Sciatic nerve (tissue), 2 donors: ENCODE data around the gene CCDC148. TPM values are rescaled to one million over a fixed set of nuclear protein-coding genes. Genes with fewer than 3 reads are reported as not detected.
"Not testable (repeated sequence)": the region's sequence is repeated elsewhere in the genome, so short reads cannot be mapped to it uniquely, and the experiment has no call there.

Experiments
- ATAC-seq: fragments of 200-7000 bp; cut with Tn5 transposase; one replicate; pipeline ENCODE4 v1.9.1; 2020; ENCODE audit warnings: mild to moderate bottlenecking, moderate library complexity
- DNase-seq: peaks from one replicate; pipeline ENCODE4 v3.0.0-alpha.2; 2020; ENCODE audit warnings: low spot score
- intact Hi-C: fragments of 100-400 bp; cut with DNase I; formaldehyde crosslinking; loops from one replicate; pipeline ENCODE4 v1.14.2; 2022
- total RNA-seq: library from RNA; stranded (reverse); fragmentation: NEBNext Ultra II Directional; extraction: Animal tissue kit (Norgen Biotek cat#: 25700); gene quantifications from one replicate; pipeline ENCODE4 v1.2.1, GENCODE V29; 2021
- donor health status: DM: no; HTN: no; CAD: no.
- donor health status: DM: no; HTN: no; CAD: no.

Gene CCDC148
- total RNA-seq, 1 donor from 2014 or later = 2.9 TPM

DNA sequence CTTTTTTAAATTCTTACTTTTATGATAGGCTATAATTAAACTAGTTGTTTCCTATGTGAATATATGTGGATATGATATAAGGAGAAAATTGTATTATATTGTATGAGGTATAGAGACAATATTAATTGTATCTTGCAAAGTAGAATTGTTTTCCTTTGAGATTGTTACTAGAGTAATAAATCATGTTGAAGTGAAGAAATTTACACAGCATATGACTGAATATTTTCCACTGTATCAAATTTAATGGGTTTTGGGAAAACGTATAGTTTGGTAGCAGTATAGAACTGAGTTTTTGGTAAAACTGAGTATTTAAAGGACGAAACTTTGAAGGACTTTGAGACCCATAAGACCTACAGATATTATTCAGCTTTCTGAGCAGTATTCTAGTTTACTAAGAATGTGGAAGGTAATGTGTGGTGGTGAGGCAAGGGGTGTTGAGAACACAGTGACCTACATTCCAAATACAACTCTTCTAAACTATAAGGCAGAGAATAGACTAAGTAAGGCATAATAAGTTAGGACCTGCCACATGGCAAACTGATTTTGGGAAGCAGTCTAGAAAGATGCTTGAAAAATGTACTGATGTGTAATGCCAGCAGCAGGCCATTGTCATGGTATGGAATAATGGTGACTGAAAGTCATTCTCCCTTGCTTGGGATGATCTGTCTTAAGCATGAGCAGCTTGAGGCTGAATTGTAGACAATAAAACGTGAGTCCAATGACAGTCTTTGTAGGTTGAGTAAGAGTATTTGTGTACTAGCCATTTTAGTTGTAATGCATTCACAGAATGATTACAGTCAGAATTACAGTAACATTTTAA is 29.8 kb upstream of the CCDC148 start:
- no peak for DNase-seq
- intact Hi-C loops = no loop called here
- no peak for ATAC-seq

DNA sequence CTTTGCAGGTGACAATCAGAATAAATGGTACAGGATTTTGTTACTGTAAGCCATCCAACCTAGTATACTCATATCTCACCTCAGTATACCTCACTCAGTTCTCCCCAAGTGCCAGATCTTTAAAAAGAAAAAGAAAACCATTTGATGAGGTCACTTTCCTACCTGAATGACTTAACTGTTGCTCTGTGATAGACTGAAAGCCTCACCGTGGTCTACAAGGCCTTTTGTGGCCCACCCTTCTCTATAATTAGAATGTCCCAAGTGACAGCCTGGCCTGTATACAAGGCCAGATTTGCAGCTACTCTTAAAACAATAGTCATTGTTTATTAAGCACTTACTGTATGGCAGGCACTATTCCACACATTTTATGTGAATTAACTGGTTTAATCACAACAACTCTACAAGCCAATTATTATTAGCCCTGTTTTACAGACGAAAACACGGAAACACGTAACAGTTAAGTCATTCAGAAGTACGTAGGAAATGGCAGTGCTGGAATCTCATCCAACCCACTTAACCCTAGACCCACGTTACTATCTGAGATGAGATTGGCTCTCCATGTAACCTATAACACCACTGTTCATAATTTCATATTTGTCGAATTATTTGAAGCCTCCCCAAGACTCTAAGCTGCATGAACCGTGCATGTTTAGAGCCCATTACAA is 28.5 kb upstream of the CCDC148 start:
- ATAC-seq (no peak), DNase-seq (no peak)
- intact Hi-C loops = no loop called here

DNA sequence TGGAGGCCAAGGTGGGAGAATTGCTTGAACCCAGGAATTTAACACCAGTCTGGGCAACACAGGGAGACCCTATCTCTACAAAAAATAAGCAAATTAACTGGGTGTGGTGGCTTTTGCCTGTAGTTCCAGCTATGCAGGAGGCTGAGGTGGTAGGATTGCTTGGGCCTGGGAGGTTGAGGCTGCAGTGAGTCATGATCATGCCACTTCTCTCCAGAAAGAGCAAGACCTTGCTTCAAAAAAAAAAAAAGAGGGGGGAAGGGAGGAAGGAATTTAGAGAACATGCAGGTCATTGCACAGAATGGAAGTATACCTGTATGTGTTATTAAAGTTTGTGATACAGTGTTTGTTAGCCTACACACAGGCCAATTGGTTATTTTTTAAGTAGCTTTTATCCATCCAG is 26.0 kb upstream of the CCDC148 start:
- no peak for ATAC-seq
- intact Hi-C loops = no loop called here

DNA sequence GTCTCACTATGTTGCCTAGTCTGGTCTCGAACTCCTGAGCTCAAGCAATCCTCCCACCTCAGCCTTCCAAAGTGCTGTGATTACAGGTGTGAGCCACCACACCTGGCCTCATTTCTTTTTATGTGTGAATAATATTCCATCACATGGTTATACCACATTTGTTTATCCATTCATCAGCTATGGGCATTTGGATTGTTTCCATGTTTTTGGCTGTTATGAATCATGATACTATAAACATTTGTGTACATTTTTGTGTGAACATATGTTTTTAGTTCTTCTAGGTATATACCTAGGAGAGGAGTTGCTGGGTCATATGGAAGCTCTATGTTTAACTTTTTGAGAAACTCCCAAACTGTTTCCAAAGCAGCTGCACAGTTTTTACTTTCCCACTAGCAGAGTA is 24.6 kb upstream of the CCDC148 start:
- ATAC-seq = no peak
- intact Hi-C loops = no loop called here
- no peak for DNase-seq

More for the DNA sequence above, 26.0 kb upstream of the CCDC148 start:
- DNase-seq = no peak

DNA sequence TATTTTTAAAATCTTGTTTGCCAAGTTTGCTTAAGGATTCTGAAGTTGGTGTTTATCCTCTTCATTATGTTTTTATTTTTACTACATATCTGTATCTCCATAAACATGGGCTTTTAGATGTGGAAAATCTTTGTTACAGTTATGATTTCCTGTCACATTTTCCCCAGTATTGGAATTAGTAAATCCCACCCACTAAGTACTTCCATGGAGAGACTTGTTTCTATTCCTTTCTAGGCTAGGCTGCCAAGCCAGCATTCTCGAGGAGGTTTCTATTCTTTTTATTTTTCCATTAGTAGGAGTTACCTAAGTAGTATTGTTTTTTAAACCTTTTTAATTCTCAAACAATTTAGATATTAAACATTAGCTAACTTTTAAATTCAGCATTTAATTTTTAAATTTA is 22.3 kb upstream of the CCDC148 start:
- intact Hi-C loops = no loop called here
- DNase-seq (no peak), ATAC-seq (no peak)

DNA sequence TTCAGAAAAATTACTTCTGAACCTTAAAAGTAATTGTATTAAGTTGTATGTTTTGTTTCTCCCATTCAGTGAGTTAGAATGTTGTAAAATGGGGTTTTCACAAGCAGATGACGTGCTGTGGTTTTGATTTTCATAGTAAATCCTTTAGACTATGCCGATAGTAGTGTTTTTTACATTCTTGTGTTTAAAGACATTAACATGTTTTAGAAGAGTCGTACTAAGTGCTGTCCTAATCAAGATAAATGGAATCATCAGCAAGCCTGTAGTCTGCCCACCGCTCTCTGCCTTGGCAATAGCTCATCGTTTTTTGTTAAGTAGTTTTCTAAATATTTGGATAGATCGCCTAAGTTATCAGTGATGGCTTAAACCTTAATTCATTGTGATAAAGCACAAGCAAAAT is 21.7 kb upstream of the CCDC148 start:
- DNase-seq = no peak
- intact Hi-C loops = no loop called here
- ATAC-seq = no peak

DNA sequence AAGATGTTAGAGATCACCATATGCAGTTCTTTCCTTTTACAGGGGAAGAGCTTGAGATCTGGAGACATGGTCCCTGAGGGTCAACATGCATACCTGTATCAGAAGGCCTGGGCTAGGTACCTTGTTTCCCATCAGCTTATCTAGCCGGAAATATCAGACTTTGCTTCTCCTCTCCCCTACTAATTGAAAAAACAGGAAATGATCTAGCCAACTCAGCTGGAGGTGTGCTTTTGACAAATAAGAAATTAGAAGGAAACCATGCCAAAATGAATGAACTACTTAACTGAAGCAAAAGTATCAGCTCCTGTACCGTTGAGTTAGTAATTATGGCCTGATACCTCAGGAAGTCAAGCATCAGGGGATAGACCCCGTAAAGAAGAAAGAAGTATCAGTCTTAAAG is 20.6 kb upstream of the CCDC148 start:
- ATAC-seq = no peak
- DNase-seq = no peak
- intact Hi-C loops = no loop called here

DNA sequence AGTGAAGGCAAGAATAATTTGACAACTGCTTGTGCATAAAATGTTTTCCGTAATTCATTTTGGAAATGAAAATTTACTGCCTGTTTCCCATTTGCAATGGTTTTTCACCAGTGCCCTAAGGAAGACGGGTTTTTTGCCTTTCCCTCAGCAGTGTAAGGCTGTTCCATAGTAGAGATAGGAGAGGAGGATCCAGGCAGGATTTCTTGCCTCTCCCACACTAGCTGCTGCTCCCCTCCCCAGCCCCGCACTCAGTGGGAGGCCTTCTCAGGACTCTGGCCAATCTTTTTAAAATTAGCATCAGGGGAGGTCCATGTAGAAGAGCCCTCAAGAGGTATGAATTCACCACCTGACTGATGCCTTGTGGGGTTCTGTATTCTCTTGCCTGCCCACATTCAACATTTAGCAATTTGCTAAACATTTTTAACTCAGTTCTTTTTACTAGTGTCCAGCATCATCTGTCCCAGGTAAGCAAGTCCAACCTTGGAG is 18.0 kb upstream of the CCDC148 start:
- intact Hi-C loops, DNase-seq, ATAC-seq: not testable (repeated sequence)

DNA sequence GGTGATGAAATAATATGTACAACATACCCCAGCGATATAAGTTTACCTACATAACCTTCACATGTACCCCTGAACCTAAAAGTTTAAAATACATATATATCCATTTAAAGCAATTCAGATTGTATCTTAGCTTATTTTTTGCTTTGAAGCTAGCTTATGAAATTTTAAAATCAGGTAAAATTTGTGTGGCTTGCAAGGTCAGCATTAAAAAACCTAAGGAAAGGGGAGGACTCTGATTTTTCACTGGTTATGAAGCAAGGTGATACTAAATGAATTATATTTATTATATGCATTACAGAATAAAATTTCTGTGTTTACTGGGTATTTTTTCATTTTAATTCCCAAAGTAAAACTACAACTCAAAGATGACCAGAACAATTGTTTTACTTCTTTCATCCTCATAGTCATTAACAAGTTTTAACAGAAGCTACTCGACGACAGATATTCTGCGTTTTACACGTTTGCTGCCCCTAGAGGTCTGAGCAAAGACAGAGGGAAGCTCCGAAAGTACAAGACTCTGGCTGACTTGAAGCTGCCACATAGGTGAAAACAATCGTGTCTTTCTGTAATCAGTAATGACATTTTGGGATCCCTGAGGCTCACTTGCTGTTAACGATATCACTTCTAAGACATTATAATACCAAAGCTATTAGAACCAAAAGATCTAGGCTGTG is 17.3 kb upstream of the CCDC148 start:
- intact Hi-C loops = no loop called here
- no peak for ATAC-seq
- no peak for DNase-seq

DNA sequence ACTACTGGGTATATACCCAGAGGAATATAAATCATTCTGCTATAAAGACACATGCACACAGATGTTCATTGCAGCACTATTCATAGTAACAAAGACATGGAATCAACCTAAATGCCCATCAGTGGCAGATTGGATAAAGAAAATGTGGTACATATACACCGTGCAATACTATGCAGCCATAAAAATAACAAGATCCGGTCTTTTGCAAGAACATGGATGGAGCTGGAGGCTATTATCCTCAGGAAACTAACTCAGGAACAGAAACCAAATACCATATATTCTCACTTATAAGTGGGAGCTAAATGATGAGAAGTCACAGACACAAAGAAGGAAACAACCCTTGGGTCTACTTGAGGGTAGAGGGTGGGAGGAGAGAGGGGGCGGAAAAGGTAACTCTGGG is 16.7 kb upstream of the CCDC148 start:
- DNase-seq, ATAC-seq, intact Hi-C loops: not testable (repeated sequence)

DNA sequence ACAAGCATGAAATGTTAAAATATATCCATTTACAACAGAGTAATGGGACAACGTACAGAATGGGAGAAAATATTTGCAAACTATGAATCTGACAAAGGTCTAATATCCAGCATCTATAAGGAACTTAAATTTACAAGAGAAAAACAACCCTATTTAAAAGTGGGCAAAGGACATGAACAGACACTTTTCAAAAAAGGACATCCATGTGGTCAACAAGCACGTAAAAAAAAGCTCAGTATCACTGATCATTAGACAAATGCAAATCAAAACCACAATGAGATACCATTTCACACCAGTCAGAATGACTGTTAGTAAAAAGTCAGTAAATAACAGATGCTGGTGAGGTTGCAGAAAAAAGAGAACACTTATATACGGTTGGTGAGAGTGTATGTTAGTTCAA is 16.3 kb upstream of the CCDC148 start:
- intact Hi-C loops, ATAC-seq, DNase-seq: not testable (repeated sequence)

DNA sequence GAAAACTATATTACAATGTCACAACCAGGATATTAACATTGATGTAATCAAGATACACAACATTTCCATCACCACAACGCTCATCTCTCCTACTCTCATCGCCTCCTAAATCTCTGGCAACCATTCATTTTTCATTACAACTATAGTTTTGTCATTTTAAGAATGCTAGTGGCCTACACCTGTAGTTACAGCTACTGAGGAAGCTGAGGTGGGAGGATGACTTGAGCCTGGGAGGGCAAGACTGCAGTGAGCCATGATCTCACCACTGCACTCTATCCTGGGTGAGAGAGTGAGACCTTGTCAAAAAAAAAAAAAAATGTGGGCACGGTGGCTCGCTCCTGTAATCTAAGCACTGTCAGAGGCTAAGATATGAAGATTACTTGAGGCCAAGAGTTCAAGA is 10.7 kb upstream of the CCDC148 start:
- no peak for DNase-seq
- intact Hi-C loops = no loop called here

DNA sequence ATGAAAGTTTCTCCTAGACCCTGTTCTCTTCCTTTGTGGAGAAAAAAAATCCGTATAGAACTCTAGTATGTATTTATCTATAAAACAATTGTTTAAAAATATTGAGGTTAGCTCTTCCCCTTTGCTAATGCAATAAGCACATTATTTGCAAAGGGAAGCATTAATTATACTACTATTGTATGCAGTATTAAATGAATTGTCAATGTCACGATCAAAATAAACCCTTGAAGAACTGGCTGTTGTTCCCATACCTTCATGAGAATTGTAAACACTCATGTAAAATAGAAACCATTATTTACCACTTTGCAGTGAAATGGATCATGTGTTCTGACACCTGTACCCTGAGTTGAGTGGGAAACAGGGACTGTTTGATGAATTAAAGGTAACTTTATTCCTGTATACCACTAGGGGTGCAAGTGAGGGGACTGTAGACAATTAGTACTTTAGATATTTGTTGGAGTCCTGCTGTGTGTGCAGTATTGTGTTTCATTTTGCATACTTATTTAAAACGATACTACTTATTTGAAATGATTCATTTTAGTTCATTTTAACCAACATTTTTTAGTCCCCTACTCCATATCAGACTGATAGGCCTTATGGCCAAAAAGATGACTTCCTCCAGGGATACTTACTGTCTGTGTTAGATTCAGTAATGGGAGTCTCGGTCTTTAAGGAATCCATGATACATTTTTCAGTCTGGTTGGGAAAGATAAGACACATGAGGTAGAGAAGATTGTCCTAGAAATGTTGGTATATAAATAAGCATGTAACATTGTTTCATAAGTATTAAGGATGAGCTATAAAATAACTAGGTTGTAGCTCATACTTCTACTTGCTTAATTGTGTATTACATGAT is 8.1 kb upstream of the CCDC148 start:
- ATAC-seq (no peak), DNase-seq (no peak)
- intact Hi-C loops = no loop called here

More for the DNA sequence above, 10.7 kb upstream of the CCDC148 start:
- no peak for ATAC-seq

DNA sequence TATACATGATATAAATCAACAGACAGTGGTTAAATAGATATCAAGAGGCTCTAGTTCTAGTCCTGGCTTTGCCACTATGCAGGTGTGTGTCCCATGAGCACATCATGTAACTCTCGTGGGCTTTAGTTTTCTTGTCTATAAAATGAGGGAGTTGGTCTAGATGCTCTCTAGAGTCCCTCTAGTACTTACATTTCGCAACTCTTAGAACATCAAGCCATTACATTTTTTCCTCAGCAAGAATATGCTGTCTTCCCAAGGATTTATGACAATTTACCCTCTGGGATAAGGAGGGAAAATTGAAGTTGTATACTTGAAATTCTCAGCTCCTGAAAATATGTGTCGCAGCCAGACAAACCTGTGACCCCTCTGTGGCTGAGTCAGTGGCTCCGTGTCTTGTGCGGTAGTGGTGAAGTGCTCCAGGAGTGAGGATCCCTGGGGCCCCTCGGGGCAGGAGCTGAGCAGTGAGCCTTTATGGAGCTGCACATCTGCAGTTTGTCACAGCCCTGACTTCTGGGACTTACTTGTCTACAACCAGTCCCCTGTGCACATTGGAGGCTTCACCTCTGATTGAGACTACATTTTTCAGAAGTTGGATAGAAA is 7.0 kb upstream of the CCDC148 start:
- ATAC-seq (no peak), DNase-seq (no peak)
- intact Hi-C loops = no loop called here

DNA sequence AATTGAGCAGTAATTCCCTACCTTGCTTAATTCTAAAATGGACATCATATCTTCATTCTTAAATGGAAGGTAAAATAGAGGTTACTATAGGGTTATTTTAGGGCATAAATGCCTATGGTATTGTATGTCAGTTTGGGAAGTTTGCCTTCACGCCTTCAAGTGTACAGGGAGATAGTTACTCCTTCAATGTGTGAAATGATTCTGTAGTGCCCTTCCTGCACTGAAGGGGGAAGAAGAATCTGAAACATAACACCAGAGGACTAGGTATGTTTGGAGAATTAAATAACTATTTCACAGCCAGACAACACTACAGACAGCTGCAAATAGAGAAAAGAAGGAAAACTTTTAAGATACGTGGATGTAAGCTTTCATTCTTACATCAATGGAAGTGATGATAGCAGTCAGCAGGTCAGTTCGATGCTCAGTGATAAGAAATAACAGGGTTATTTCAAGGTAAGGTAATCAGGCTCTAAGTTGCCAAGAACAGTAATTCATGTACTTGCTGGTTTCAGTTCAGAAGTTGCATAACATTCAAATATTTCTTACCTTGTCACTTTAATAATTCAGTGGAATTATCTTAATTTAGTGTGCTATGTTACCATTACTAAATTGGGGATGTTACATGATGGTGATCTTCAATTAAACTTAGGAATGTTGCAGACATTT is 4.2 kb upstream of the CCDC148 start:
- ATAC-seq (no peak), DNase-seq (no peak)
- intact Hi-C loops = no loop called here

DNA sequence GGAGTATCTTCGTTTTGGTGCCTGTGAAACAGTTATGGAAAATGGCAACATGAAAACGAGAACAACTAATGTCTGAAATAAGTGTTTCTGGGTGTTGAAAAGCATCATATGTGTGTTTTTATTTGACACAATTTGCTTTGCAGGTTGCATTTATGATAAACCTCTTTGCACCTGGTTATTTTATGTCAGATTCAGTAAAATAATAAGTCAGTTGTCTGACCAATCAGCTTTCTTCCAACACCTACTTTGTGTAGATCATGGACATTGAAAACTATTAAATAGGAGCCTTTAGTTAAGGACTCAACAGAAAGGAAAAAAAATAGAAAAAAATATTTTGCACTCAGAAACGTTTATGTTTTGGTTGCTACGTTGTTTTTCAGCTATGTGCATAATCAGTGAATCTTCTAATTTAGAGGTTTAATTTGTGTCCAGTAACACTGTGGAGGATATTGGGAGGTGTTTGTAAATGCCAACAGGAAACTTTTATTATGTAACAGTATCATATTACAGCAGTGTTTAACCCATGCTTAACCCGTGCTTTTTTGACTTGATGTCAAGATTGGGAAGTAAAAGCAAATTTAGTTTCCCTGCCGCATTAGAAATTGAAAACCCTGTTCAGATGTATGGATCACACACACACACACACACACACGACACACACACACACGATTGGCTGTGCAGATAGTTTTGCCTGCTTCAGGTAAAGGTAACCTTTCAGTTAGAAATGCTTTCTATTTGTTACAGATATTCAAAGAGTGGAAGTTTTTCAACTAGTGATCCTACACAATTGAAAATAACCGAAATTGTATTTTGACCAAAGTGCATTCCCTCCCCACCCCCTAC is 2.8 kb upstream of the CCDC148 start:
- no peak for ATAC-seq
- intact Hi-C loops = no loop called here
- DNase-seq = no peak

DNA sequence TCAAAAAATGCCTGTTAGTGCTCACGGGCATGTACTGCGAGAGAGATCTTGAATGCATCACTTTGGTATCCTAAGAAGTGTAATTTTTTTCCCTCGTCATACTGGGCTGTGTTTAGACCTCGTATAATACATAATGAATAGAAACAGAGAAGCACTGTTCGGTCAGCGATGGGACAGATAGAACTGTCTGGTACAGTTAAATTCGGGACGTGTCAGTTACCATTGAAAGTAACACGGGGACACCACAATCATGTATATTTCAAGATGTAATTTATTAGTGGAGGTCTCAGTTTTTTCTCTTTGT is 2.0 kb upstream of the CCDC148 start:
- ATAC-seq (no peak), DNase-seq (no peak)
- intact Hi-C loops = no loop called here
